ENCODE data around the gene MLH1.

DNA sequence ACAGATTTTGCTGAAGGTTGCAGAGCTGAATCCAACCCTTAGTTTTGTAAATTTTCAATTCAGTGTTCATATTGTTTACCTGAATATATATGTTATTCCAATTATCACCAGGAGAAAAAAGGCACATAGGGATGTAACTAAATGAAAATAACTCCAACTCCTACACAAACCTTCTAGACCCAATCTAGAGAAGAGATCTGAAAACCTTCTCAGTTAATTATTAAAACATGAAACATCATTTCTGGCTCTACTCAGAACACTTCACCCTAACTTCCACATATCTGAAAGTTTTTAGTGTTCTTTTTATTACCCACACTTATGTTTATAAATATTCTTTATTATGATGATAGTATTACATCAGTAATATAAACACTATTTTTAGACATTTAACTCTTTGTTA lies 104.5 kb downstream of the MLH1 start:
- TF ChIP-seq POLR2AphosphoS5 (IDR thresholded peaks at IDR 0.05) (no peak), POLR2A (IDR thresholded peaks at IDR 0.05) (no peak), CTCF (IDR thresholded peaks at IDR 0.05) (no peak), EP300 (IDR thresholded peaks at IDR 0.05; ENCODE audit: low read depth) (no peak)

All from transverse colon (tissue), 4 donors.